ENCODE data around the gene CAMK1G.

DNA sequence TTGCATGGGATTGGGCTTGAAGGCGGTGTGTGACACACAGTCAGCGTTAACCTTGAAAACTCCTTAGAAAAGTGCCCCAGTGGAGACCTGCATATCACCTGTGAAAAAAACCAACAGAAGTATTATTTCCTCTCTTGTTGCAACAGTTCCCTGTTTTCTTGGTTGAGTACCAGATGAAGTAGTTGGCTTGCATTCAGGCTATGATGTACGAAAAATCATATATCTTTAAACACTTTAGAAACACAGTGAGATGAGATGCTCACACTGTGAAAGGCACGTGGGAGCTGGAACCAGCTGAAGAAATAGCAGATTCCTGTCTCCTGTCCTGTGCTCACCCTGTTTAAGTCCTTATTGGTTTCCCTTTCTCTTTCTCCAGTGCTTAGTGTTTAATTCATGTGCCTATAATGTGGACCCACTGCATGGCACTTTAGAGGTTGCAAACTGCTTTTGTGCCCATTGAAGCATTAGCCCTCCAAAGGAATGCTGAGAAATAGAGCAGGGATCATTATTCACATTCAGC lies 2.8 kb downstream of the CAMK1G start:
- TF ChIP-seq FOXJ3 (CRISPR knock-in tag; IDR thresholded peaks at IDR 0.05) (no peak), SMC3 (IDR thresholded peaks at IDR 0.05; ENCODE audit: low read depth, low read length) (no peak), MEF2A (IDR thresholded peaks at IDR 0.05; ENCODE audit: borderline replicate concordance, low read depth) (no peak), TCF12 (IDR thresholded peaks at IDR 0.05) (no peak), EP300 (IDR thresholded peaks at IDR 0.05; ENCODE audit: borderline replicate concordance in 1 of 2, low read depth in 1 of 2, low read length in 1 of 2) (no peak), TAF1 (IDR thresholded peaks at IDR 0.05; ENCODE audit: borderline replicate concordance, low read depth, low read length) (no peak), RFX5 (IDR thresholded peaks at IDR 0.05; ENCODE audit: low read length) (no peak)
- TF ChIP-seq, protein P1, sequence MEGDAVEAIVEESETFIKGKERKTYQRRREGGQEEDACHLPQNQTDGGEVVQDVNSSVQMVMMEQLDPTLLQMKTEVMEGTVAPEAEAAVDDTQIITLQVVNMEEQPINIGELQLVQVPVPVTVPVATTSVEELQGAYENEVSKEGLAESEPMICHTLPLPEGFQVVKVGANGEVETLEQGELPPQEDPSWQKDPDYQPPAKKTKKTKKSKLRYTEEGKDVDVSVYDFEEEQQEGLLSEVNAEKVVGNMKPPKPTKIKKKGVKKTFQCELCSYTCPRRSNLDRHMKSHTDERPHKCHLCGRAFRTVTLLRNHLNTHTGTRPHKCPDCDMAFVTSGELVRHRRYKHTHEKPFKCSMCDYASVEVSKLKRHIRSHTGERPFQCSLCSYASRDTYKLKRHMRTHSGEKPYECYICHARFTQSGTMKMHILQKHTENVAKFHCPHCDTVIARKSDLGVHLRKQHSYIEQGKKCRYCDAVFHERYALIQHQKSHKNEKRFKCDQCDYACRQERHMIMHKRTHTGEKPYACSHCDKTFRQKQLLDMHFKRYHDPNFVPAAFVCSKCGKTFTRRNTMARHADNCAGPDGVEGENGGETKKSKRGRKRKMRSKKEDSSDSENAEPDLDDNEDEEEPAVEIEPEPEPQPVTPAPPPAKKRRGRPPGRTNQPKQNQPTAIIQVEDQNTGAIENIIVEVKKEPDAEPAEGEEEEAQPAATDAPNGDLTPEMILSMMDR (IDR thresholded peaks at IDR 0.05), result no peak
- TF ChIP-seq, protein P2, sequence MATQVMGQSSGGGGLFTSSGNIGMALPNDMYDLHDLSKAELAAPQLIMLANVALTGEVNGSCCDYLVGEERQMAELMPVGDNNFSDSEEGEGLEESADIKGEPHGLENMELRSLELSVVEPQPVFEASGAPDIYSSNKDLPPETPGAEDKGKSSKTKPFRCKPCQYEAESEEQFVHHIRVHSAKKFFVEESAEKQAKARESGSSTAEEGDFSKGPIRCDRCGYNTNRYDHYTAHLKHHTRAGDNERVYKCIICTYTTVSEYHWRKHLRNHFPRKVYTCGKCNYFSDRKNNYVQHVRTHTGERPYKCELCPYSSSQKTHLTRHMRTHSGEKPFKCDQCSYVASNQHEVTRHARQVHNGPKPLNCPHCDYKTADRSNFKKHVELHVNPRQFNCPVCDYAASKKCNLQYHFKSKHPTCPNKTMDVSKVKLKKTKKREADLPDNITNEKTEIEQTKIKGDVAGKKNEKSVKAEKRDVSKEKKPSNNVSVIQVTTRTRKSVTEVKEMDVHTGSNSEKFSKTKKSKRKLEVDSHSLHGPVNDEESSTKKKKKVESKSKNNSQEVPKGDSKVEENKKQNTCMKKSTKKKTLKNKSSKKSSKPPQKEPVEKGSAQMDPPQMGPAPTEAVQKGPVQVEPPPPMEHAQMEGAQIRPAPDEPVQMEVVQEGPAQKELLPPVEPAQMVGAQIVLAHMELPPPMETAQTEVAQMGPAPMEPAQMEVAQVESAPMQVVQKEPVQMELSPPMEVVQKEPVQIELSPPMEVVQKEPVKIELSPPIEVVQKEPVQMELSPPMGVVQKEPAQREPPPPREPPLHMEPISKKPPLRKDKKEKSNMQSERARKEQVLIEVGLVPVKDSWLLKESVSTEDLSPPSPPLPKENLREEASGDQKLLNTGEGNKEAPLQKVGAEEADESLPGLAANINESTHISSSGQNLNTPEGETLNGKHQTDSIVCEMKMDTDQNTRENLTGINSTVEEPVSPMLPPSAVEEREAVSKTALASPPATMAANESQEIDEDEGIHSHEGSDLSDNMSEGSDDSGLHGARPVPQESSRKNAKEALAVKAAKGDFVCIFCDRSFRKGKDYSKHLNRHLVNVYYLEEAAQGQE (IDR thresholded peaks at IDR 0.05; ENCODE audit: low read depth, low read length), result no peak
- TF ChIP-seq, protein P3, sequence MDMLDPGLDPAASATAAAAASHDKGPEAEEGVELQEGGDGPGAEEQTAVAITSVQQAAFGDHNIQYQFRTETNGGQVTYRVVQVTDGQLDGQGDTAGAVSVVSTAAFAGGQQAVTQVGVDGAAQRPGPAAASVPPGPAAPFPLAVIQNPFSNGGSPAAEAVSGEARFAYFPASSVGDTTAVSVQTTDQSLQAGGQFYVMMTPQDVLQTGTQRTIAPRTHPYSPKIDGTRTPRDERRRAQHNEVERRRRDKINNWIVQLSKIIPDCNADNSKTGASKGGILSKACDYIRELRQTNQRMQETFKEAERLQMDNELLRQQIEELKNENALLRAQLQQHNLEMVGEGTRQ (IDR thresholded peaks at IDR 0.05; ENCODE audit: borderline replicate concordance, low read depth, low read length), result no peak
- TF ChIP-seq, protein P4, sequence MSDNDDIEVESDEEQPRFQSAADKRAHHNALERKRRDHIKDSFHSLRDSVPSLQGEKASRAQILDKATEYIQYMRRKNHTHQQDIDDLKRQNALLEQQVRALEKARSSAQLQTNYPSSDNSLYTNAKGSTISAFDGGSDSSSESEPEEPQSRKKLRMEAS (IDR thresholded peaks at IDR 0.05; ENCODE audit: low read depth), result no peak
- TF ChIP-seq, protein P5, sequence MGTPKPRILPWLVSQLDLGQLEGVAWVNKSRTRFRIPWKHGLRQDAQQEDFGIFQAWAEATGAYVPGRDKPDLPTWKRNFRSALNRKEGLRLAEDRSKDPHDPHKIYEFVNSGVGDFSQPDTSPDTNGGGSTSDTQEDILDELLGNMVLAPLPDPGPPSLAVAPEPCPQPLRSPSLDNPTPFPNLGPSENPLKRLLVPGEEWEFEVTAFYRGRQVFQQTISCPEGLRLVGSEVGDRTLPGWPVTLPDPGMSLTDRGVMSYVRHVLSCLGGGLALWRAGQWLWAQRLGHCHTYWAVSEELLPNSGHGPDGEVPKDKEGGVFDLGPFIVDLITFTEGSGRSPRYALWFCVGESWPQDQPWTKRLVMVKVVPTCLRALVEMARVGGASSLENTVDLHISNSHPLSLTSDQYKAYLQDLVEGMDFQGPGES (IDR thresholded peaks at IDR 0.05; ENCODE audit: low read depth, low read length), result no peak

All from SK-N-SH (cell line).